DOHH2 (cell line): ENCODE data around the gene CAMTA1.

Experiments used
- EZH2phosphoT487 ChIP-seq: fragments of 200-600 bp; sonication (generic); IDR thresholded peaks from 2 replicates; pipeline ENCODE4 v1.6.1; 2017; ENCODE audit warnings: borderline replicate concordance, mild to moderate bottlenecking, antibody characterized with exemption, low read length, moderate library complexity, mixed read lengths
- TF ChIP-seq, protein P1 (sequence below): fragments of 200-600 bp; sonication (generic); IDR thresholded peaks from one replicate; pipeline ENCODE4 v1.5.1; 2014; ENCODE audit warnings: antibody characterized with exemption, mild to moderate bottlenecking, low read depth, low read length; ENCODE audit not compliant: poor library complexity, severe bottlenecking

DNA sequence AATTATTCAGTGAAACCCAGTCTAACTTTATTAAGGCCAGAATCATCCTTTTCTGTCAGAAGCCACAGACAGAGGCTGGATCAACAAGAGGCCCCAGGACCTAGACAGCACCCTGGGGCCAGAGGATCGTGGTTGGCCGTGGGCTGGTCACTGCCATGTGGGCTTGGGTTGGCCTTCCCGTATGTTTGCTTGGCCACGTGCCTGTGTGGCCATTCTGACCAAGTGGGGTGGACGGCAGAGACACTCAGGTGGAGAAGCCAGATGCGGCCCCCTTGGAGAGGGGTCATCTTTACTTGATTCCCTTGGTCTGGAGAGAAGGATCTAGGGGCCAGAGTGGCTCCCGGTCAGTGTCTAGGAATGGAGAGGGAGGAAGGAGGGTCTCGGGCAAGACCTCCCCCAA lies 327.9 kb downstream of the CAMTA1 start:
- TF ChIP-seq, protein P1, sequence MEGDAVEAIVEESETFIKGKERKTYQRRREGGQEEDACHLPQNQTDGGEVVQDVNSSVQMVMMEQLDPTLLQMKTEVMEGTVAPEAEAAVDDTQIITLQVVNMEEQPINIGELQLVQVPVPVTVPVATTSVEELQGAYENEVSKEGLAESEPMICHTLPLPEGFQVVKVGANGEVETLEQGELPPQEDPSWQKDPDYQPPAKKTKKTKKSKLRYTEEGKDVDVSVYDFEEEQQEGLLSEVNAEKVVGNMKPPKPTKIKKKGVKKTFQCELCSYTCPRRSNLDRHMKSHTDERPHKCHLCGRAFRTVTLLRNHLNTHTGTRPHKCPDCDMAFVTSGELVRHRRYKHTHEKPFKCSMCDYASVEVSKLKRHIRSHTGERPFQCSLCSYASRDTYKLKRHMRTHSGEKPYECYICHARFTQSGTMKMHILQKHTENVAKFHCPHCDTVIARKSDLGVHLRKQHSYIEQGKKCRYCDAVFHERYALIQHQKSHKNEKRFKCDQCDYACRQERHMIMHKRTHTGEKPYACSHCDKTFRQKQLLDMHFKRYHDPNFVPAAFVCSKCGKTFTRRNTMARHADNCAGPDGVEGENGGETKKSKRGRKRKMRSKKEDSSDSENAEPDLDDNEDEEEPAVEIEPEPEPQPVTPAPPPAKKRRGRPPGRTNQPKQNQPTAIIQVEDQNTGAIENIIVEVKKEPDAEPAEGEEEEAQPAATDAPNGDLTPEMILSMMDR, result no peak
- TF ChIP-seq EZH2phosphoT487, result no peak
